HG02938 (cell line): ENCODE measurements around the gene LYPLA2.
"Not testable (repeated sequence)": the region's sequence is repeated elsewhere in the genome, so short reads cannot be mapped to it uniquely, and the experiment has no call there.

Experiments
- ATAC-seq: cut with Tn5 transposase; IDR thresholded peaks from one replicate; pipeline ENCODE4 v1.9.1; 2021; ENCODE audit warnings: mild to moderate bottlenecking, moderate library complexity; ENCODE audit not compliant: unreplicated experiment

Gene LYPLA2

DNA sequence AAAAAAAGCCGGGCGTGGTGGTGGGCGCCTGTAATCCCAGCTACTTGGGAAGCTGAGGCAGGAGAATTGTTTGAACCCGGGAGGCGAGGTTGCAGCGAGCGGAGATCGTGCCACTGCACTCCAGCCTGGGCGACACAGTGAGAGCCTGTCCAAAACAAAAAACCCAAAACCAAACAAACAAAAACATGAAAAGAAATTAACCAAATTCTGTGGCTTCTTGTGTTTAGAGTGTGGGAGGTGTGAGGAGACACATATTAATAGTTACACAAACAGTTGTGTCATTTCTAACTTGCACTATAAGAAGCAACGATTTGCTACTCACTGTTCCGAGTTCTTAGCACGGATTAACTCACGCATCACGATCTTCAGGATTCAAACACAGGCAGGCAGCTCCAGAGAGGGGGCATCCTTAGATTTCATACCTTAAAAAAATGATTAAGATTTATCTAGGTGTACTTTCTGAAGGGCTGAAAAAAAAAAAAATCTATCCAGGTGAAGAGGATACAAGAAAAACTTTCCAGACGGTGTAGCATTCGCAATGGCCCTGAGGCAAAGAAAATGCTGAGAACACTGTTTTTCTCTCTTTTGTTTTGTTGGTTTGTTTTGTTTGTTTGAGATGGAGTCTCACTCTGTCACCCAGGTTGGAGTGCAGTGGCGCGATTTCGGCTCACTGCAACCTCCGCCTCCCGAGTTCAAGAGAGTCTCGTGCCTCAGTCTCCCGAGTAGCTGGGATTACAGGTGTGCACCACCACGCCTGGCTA is 35.0 kb downstream of the LYPLA2 start:
- ATAC-seq: peak; percentile 52

- not testable (repeated sequence) for ATAC-seq
These were observed 35.6 kb downstream of the LYPLA2 start for GRCh38 chr1:23826590-23826989.

GRCh38 chr1:23827717-23828116 is 36.8 kb downstream of the LYPLA2 start:
- no peak for ATAC-seq

DNA sequence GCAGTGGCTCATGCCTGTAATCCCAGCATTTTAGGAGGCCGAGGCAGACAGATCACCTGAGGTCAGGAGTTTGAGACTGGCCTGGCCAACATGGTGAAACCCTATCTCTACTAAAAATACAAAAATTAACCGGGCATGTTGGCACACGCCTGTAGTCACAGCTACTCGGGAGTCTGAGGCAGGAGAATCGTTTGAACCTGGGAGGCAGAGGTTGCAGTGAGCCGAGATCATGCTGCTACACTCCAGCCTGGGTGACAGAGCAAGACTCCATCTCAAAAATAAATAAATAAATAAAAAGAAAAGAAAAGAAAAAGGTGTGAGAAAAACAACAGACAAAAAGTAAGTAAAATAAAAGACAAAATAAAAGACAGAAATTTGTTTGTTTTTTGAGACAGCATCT is 43.2 kb downstream of the LYPLA2 start:
- ATAC-seq: not testable (repeated sequence)

GRCh38 chr1:23836037-23836436 is 45.1 kb downstream of the LYPLA2 start:
- ATAC-seq: no peak

DNA sequence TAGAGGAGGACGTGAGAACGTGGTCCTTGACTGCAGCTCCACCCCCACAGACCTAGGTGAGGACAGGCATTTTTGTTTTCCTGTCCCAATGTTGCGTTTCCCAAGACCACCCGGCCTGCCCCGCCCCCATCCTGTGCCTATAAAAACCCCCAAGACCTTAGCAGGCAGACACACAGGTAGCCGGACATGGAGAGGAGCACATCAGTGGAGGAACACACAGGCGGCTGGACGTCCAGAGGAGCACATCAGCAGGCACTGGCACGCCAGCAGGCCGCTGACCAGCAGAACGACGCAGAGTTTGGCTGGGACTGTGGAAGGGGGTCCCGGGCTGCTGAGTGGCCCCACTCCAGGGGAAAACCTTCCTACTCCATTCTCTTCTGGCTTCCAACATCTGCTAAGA is 47.0 kb downstream of the LYPLA2 start:
- ATAC-seq: no peak

- ATAC-seq: no peak
These were observed 47.5 kb downstream of the LYPLA2 start for GRCh38 chr1:23838401-23838866.

GRCh38 chr1:23843644-23844043 is 52.7 kb downstream of the LYPLA2 start:
- no peak for ATAC-seq
